ACC112 (cell line): ENCODE results near the gene SMAD3.
A peak's percentile ranks its signal among the peaks of the same experiment; 100 is the strongest.

Source experiments
- H2AFZ ChIP-seq: fragments of 200-600 bp; sonication (generic); one replicate; pipeline ENCODE4 v1.6.0; 2017; ENCODE audit warnings: antibody characterized with exemption, low read length; ENCODE audit not compliant: unreplicated experiment
- H3K27ac ChIP-seq: fragments of 200-600 bp; sonication (generic); 2 replicates; pipeline ENCODE4 v1.5.1; 2014; ENCODE audit warnings: low read depth, mild to moderate bottlenecking, antibody characterized with exemption, low read length, moderate library complexity
- H3K27me3 ChIP-seq: fragments of 200-600 bp; sonication (generic); 2 replicates; pipeline ENCODE4 v1.6.1; 2014; ENCODE audit warnings: mild to moderate bottlenecking, antibody characterized with exemption, low read length, moderate library complexity, mixed read lengths; ENCODE audit not compliant: insufficient read depth
- H3K36me3 ChIP-seq: fragments of 200-600 bp; sonication (generic); 2 replicates; pipeline ENCODE4 v1.6.1; 2016; ENCODE audit warnings: mild to moderate bottlenecking, antibody characterized with exemption, low read length, moderate library complexity, mixed read lengths; ENCODE audit not compliant: insufficient read depth
- H3K4me1 ChIP-seq: fragments of 200-600 bp; sonication (generic); one replicate; pipeline ENCODE4 v1.6.1; 2016; ENCODE audit warnings: low read length, mixed read lengths; ENCODE audit not compliant: insufficient read depth, unreplicated experiment, control insufficient read depth
- H3K4me3 ChIP-seq: fragments of 200-600 bp; sonication (generic); 2 replicates; pipeline ENCODE4 v1.5.1; 2014; ENCODE audit warnings: mild to moderate bottlenecking, low read depth, low read length
- H3K79me2 ChIP-seq: fragments of 200-600 bp; sonication (generic); one replicate; pipeline ENCODE4 v1.6.0; 2016; ENCODE audit warnings: low read length; ENCODE audit not compliant: control insufficient read depth, unreplicated experiment, insufficient read depth

Gene SMAD3

DNA sequence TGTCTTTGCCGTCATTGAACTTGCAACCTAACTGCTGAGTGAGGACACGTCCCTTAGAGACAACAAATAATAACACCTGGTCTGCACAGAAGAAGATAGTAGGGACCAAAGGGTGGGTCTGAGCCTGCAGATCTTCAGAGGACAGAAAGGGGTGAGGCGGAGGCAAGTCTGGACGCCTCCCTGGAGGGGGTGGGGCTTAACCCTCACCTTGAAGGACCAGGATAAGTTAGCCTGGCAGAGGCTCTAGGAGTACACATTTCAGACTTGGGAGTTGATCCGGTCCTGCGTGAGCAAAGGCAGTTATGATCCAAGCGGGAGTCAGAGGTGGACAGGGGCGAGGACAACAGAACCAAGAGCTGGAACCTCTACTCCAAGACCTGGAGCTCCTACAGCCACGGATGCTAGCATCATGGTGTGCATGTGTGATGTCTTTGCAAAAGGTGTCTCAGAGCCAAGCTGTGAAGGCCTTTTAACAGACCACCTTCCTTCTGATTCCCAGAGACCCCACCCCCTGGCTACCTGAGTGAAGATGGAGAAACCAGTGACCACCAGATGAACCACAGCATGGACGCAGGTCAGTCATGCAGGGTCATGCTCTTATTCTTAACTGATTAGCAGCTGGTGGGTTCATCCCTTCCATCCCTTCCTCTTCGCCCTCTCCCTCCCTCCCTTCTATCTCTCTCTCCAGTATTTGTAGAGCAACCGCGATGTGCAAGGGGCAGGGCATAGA is 101.0 kb downstream of the SMAD3 start:
- H3K36me3 ChIP-seq, result peaks cover 44% of the 10 kb centered on the region
- H3K4me3 ChIP-seq, result no peak overlapping the region
- H3K4me1 ChIP-seq, result peaks cover 76% of the 10 kb centered on the region
- no peak overlapping the region for H2AFZ ChIP-seq
- no peaks in the 10 kb centered on the region for H3K27me3 ChIP-seq
- H3K27ac ChIP-seq, result peak overlapping the region; percentile 91
- peaks cover 46% of the 10 kb centered on the region for H3K79me2 ChIP-seq

DNA sequence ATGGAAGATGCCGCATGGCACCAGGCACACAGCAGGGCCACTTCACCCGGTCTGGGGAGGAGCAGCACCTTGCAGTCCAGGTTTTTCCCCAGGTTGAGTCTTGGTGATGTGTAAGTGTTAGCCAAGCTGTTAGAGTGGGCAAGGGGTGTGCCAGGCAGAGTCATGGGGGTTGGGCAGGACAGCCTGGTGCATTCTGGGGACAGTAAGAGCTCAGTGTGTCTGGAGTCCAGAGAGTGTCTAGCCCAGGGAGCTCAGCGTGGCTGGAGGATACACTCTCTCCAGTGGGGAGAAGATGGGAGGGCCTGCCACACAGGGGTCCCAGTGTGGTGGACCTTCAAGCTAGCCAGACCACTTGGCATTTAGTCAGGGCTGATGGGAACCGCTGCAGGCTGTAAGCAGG is 101.7 kb downstream of the SMAD3 start:
- no peak overlapping the region for H2AFZ ChIP-seq
- no peaks in the 10 kb centered on the region for H3K27me3 ChIP-seq
- H3K36me3 ChIP-seq, result peaks cover 44% of the 10 kb centered on the region
- H3K27ac ChIP-seq, result peak overlapping the region; percentile 91; the same call in 1 of the 2 replicates
- peaks cover 40% of the 10 kb centered on the region for H3K79me2 ChIP-seq
- H3K4me1 ChIP-seq, result peaks cover 76% of the 10 kb centered on the region
- no peak overlapping the region for H3K4me3 ChIP-seq

DNA sequence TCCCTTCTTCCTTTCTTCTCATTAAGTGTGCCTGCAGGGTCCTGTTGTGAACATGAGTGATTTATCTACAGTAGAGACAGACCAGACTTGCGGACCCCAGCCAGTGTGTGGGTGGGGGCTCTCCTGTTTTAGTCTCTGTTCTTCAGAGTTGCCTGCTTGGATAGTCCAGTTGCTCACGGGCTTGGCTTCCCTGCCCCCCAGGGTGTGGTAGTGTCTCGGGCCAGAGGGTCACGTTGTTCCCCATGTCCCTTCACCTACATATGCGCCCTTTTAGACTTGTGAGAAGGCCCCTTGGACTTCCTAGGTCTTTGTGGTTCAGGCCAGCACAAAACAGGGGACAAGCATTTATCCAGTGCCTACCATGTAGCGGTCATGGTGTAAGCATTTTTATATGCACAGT is 103.3 kb downstream of the SMAD3 start:
- Histone ChIP-seq H3K36me3 (peaks cover 56% of the 10 kb centered on the region), H3K27ac (no peak overlapping the region; the same call in 1 of the 2 replicates), H3K79me2 (peaks cover 27% of the 10 kb centered on the region), H3K4me1 (peaks cover 79% of the 10 kb centered on the region), H3K4me3 (no peak overlapping the region), H2AFZ (no peak overlapping the region), H3K27me3 (no peaks in the 10 kb centered on the region)

DNA sequence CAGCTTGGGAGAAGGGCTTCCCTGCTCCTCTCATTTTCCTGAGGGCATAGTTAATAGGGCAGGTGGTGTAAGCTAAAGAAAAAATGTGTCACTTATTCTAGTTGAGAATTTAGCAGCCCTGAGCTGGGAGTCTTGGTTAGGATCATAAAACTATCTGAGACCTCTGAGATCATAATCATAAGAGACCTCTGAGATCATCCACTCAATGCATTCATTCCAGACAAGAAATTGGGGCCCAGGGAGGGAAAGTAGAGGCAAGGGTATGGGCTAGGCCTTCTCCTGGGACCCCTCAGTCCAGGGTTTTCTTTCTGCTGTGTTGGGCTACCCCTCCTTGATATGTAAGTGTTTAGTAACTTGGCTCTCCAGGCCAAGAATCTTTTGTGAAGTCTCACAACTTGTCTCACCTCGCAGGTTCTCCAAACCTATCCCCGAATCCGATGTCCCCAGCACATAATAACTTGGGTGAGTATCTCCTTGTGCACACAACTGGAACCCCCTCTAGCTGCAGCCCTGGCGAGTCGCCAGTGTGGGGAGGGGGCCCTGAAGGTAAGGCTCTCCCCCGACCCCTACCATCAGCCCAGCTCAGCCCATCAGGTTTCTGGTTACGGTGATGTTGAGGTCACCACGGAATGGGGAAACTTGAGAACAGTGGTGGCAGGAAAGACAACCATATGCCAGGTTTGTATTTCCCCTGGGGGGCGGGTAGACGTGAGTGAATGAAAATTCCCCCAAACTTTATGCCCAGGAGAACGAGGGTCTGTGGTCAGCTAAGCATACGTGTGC is 104.9 kb downstream of the SMAD3 start:
- Histone ChIP-seq H3K27ac (peak overlapping the region; percentile 16; the same call in 1 of the 2 replicates), H3K36me3 (peaks cover 57% of the 10 kb centered on the region), H3K79me2 (peaks cover 19% of the 10 kb centered on the region), H2AFZ (no peak overlapping the region), H3K4me3 (no peak overlapping the region), H3K4me1 (peaks cover 83% of the 10 kb centered on the region), H3K27me3 (no peaks in the 10 kb centered on the region)

DNA sequence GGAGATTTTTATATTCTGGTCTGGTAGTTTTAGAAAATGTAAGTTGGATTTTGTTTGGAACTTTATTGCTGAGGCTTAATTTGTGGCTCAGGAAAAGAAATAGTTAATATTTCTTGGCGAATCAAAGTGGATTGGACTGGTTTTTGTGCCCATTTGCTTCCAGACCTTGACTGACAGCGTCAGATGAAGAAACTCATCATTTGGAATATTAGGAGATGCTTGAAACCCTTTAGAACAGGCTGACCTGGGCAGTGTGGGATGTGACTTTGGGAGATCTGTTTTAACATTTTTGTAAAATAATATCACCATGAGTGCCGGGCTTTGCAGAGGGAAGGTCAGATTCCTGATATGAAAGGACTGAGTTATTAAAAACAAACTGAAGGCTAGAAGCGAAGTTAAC is 106.1 kb downstream of the SMAD3 start:
- H3K4me1 ChIP-seq, result peaks cover 83% of the 10 kb centered on the region
- H3K27ac ChIP-seq, result peak overlapping the region; percentile 51
- H3K4me3 ChIP-seq, result no peak overlapping the region
- peaks cover 57% of the 10 kb centered on the region for H3K36me3 ChIP-seq
- H3K79me2 ChIP-seq, result peaks cover 14% of the 10 kb centered on the region
- H2AFZ ChIP-seq, result no peak overlapping the region
- no peaks in the 10 kb centered on the region for H3K27me3 ChIP-seq

DNA sequence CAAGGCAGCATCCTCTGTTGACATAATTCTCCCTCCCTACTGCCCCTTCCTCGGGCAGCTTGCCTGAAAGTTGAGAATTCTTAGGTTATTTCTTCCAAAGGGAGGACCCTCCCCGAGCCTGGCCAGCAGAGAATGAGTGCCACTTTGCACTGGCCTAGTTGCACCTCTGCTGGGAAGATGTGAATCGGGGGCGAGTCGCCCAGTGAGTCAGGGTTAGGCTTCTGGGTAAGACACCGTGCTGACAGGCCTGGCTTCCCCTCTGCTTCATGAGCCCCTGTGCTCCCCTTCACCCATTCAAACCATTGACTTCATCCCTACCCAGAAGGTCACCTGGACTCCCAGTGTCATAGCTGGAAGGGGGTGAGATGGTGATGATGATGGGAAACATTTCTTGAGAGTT is 106.8 kb downstream of the SMAD3 start:
- Histone ChIP-seq H3K27ac (peak overlapping the region; percentile 51), H3K4me1 (peaks cover 83% of the 10 kb centered on the region), H3K27me3 (no peaks in the 10 kb centered on the region), H3K36me3 (peaks cover 53% of the 10 kb centered on the region), H2AFZ (no peak overlapping the region), H3K4me3 (no peak overlapping the region), H3K79me2 (peaks cover 9% of the 10 kb centered on the region)

DNA sequence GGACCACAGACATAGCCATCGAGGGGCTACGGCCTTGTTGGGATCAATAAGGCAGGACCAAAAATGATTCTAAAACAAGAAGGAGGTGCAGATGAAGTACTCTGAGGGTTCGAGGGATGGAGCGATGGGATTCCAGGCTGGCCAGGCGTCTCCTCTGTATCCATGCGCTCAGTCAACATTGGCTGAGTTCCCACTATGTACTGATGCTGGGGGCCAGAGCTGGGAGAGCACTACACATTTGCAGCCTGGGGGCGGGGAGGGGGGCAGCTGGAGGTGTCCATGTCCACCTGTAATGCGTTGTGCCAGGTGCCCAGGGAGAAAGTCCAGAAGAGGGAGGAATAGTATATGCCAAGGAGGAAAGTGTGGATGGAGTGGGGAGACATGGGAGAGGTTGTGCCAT is 107.6 kb downstream of the SMAD3 start:
- Histone ChIP-seq H3K79me2 (peaks cover 3% of the 10 kb centered on the region), H3K4me3 (no peak overlapping the region), H3K36me3 (peaks cover 47% of the 10 kb centered on the region), H2AFZ (no peak overlapping the region), H3K27ac (peak overlapping the region; percentile 96; the same call in 1 of the 2 replicates), H3K27me3 (no peaks in the 10 kb centered on the region), H3K4me1 (peaks cover 82% of the 10 kb centered on the region)

DNA sequence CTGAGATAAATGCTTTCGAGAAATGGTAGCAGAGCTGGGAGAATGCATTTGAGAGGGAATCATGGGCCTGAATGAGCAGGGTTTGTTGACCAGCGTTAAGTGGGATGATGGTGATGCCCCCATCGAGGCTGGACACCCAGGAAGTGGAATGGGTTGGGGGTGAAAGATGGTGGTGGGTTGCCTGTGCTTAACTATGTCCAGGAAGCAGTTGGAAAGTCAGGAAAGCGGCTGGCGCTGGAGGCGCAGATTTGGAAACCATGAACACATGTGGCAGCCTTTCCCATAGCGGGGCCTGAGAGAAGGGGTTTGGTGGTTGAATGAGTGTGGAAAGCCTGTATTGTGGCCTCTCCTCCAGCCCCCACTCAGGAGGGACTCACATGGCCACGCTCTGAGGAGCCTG is 108.4 kb downstream of the SMAD3 start:
- Histone ChIP-seq H3K4me1 (peaks cover 81% of the 10 kb centered on the region), H3K4me3 (no peak overlapping the region), H3K79me2 (peaks cover 4% of the 10 kb centered on the region), H3K27ac (peak overlapping the region; percentile 96), H3K36me3 (peaks cover 44% of the 10 kb centered on the region), H3K27me3 (no peaks in the 10 kb centered on the region), H2AFZ (no peak overlapping the region)

DNA sequence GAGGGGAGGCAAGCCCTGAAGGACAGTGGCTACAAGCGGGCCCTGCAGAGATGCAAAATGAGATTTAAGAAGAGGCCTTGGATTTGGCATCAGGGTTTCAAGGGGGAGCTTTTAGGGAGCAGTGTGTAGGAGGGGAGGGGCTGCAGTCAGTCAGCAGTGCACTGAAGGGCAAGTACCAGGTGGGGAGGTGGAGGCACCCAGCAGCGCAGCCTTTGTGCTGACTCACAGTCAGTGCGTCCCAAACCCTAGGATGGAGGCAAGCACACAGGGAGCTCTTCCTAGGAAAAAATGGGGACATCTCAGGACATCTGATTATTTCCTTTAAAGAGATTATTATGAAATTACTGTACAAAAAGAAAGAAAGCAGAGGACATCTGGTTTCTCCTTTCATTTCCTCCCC is 109.0 kb downstream of the SMAD3 start:
- Histone ChIP-seq H3K27me3 (no peaks in the 10 kb centered on the region), H3K27ac (peak overlapping the region; percentile 96), H3K36me3 (peaks cover 46% of the 10 kb centered on the region), H2AFZ (no peak overlapping the region), H3K79me2 (peaks cover 7% of the 10 kb centered on the region), H3K4me1 (peaks cover 87% of the 10 kb centered on the region), H3K4me3 (no peak overlapping the region)

DNA sequence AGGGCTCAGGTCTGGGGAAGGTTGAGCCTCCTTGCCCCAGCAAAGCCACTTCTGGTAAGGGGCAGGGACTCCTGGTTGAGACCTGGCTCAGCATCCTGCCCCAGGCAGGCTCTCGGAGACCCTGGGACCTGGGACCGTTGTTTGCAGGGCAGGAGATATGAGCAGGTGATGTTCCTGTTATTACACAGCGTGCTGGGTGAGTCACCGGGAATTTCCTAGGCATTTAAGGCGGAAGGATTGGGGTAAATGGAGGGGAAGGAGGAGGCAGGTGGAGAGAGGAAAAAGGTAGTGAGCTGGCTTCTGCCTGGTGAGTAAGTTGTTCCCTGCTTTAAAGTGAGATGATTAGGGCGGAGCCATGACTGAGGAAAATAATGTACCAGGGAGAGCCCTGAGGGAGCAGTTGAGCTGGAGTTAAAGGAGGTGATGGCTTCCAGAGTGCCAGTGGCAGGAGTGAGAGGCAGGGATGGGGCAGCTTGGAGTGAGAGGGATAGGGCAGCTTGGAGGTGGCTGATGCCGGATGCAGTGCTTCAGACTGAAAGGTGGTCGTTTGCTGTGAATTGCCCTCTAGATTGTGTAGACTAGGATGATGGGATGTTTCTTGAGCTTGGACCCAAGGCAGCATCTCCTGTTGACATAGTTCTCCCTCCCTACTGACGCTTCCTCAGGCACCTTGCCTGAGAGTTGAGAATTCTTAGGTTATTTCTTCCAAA is 109.6 kb downstream of the SMAD3 start:
- Histone ChIP-seq H3K27me3 (no peaks in the 10 kb centered on the region), H3K27ac (peak overlapping the region; percentile 96), H2AFZ (no peak overlapping the region), H3K36me3 (peaks cover 47% of the 10 kb centered on the region), H3K79me2 (peaks cover 11% of the 10 kb centered on the region), H3K4me1 (peaks cover 88% of the 10 kb centered on the region), H3K4me3 (no peak overlapping the region)
